ENCODE results near the gene CFAP221.

DNA sequence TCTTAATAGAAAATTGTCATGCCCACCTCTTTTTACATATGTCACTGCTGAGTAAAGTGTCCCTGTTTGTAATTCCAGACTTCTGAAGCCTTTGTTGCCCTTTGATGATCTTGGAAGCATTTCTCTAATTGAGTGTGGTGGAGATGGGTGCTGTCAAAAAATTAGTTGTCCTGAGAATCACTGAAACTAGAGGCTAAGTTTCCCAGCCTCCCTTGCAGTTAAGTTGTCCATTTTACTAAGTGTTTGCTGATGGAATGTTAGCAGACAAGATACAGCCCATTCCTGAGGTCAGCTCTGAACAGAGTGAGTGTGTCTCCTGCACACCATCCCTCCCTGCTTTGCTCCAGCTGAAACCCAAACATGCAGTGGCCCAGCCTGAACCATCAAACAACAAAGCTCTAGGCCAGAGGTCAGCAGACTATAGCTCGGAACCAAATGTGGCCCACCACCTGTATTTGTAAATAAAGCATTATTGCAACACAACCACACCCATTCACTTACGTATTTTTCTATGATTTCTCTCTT is 106.7 kb downstream of the CFAP221 start:
- TF ChIP-seq POLR2A (IDR thresholded peaks at IDR 0.05) = no peak
- TF ChIP-seq, protein P1, sequence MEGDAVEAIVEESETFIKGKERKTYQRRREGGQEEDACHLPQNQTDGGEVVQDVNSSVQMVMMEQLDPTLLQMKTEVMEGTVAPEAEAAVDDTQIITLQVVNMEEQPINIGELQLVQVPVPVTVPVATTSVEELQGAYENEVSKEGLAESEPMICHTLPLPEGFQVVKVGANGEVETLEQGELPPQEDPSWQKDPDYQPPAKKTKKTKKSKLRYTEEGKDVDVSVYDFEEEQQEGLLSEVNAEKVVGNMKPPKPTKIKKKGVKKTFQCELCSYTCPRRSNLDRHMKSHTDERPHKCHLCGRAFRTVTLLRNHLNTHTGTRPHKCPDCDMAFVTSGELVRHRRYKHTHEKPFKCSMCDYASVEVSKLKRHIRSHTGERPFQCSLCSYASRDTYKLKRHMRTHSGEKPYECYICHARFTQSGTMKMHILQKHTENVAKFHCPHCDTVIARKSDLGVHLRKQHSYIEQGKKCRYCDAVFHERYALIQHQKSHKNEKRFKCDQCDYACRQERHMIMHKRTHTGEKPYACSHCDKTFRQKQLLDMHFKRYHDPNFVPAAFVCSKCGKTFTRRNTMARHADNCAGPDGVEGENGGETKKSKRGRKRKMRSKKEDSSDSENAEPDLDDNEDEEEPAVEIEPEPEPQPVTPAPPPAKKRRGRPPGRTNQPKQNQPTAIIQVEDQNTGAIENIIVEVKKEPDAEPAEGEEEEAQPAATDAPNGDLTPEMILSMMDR (IDR thresholded peaks at IDR 0.05) = no peak
